Thoracic aorta (tissue), 2 donors: ENCODE results near the gene CHAC1. TPM values are rescaled to one million over a fixed set of nuclear protein-coding genes. Genes with fewer than 3 reads are reported as not detected.

Experiments used
- ATAC-seq: fragments of 150-250 bp; one replicate; pipeline ENCODE4 v1.8.0; 2017; ENCODE audit warnings: low read depth; ENCODE audit not compliant: insufficient number of reproducible peaks, low FRiP score
- DNase-seq: peaks from one replicate; pipeline ENCODE4 v3.0.0-alpha.2; 2020; ENCODE audit warnings: low spot score
- H3K27ac ChIP-seq, 2 donors: fragments of 200-600 bp; sonication (generic); 1 replicate in 1 of 2; 2 replicates in 1 of 2; pipeline ENCODE4 v1.5.1; 2016; ENCODE audit warnings: mild to moderate bottlenecking in 2 of 2, moderate library complexity in 2 of 2
- H3K27me3 ChIP-seq: fragments of 200-600 bp; sonication (generic); replicated peaks from 2 replicates; pipeline ENCODE4 v1.6.0; 2016; ENCODE audit warnings: mild to moderate bottlenecking; ENCODE audit not compliant: insufficient read depth
- H3K36me3 ChIP-seq: fragments of 200-600 bp; sonication (generic); one replicate; pipeline ENCODE4 v1.5.1; 2016
- H3K4me1 ChIP-seq, 2 donors: fragments of 200-600 bp; sonication (generic); 1 replicate in 1 of 2; 2 replicates in 1 of 2; pipeline versions ENCODE4 v1.5.1 to v1.6.0; 2016; ENCODE audit warnings: low read depth in 2 of 2, mild to moderate bottlenecking in 1 of 2; ENCODE audit not compliant: control insufficient read depth in 1 of 2
- H3K4me3 ChIP-seq: fragments of 200-600 bp; sonication (generic); 2 replicates; pipeline ENCODE4 v1.5.1; 2016; ENCODE audit warnings: mild to moderate bottlenecking
- H3K9me3 ChIP-seq: fragments of 200-600 bp; sonication (generic); 2 replicates; pipeline ENCODE4 v1.5.1; 2016
- total RNA-seq, 2 donors: library from RNA; depleted of rRNA; stranded (reverse); fragments of >200 nt; gene quantifications; one replicate each; pipeline versions ENCODE4 v1.1.0 to v1.2.3, GENCODE V29; 2016
- TF ChIP-seq, protein P1 (sequence below): fragments of 200-600 bp; sonication (generic); IDR thresholded peaks from one replicate; pipeline ENCODE4 v1.5.1; 2019; ENCODE audit warnings: antibody characterized with exemption

CHAC1 gene
- total RNA-seq, 2 donors from 2014 or later = 3.9 to 7.3 TPM

DNA sequence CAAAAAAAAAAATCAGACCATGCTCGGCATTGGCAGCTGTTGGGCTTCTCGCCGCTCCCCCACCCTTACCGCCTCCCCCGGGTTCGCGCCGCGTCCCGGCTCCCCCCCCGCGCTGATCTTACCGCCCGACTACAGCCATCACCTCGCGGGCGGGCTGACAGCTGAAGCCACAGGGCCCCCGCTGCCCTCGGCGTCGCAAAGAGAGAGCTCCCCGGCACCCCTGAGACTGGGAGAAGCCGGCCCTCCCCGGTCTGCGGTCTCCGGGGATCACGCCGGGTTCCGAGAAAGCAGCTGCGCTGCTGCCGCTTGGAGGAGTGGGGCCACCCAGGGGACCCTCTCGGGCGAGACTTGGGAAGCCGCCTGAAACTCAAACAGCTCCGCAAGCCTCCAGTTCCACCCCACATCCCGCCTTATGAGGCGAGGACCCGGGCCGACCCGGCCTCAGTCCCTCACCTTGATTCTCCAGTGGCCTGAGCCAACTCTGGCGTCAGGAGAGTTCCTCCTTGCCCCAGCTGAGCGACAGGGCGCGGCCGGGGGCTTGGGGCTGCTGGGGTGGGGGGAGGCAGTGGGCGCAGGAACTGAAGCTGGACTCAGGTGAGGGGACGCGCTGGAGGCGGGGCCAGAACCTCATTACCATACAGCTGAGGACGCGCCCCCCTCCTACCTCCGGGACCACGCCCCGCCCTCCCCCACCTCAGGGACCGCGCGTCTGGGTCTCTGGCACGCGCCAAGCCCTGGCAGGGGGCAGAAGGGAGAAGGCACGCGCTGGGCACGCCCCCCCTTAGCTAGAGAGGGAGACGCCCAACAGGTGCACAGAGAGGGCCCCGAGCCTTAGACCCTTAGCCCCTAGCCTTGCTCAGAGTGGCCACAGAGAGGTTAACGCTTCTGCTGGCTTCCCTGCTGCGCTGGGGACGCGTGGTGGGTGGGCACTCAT is 25.1 kb upstream of the CHAC1 start:
- peaks cover 13% of the 10 kb centered on the region for H3K27me3 ChIP-seq
- no peak overlapping the region for H3K27ac ChIP-seq
- peak overlapping the region; percentile 72 for H3K4me3 ChIP-seq
- peaks cover 42 to 59% of the 10 kb centered on the region in 2 donors for H3K4me1 ChIP-seq
- no peaks in the 10 kb centered on the region for H3K36me3 ChIP-seq
- TF ChIP-seq, protein P1, sequence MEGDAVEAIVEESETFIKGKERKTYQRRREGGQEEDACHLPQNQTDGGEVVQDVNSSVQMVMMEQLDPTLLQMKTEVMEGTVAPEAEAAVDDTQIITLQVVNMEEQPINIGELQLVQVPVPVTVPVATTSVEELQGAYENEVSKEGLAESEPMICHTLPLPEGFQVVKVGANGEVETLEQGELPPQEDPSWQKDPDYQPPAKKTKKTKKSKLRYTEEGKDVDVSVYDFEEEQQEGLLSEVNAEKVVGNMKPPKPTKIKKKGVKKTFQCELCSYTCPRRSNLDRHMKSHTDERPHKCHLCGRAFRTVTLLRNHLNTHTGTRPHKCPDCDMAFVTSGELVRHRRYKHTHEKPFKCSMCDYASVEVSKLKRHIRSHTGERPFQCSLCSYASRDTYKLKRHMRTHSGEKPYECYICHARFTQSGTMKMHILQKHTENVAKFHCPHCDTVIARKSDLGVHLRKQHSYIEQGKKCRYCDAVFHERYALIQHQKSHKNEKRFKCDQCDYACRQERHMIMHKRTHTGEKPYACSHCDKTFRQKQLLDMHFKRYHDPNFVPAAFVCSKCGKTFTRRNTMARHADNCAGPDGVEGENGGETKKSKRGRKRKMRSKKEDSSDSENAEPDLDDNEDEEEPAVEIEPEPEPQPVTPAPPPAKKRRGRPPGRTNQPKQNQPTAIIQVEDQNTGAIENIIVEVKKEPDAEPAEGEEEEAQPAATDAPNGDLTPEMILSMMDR = no peak
- ATAC-seq = no peak
- H3K9me3 ChIP-seq = no peaks in the 10 kb centered on the region
- DNase-seq = no peak

- Histone ChIP-seq H3K4me1 (peaks cover 42 to 59% of the 10 kb centered on the region in 2 donors), H3K9me3 (no peaks in the 10 kb centered on the region), H3K4me3 (peak within 1 kb of the TSS; percentile 72), H3K27me3 (peaks cover 13% of the 10 kb centered on the region), H3K27ac (no peak within 1 kb of the TSS), H3K36me3 (no peaks in the 10 kb centered on the region)
- ATAC-seq (no peak), DNase-seq (no peak)
- TF ChIP-seq, protein P1 = peak; percentile 8
Observed at GRCh38 chr15:40928821-40929659, 24.2 kb upstream of the CHAC1 start, which contains the start of gene DLL4. TSS of gene DLL4 (plus strand) at chr15:40929340. CDS start at chr15:40929669, 329 bp downstream.

GRCh38 chr15:40929660-40930429 is 23.4 kb upstream of the CHAC1 start:
- Histone ChIP-seq H3K36me3 (no peaks in the 10 kb centered on the region), H3K9me3 (no peaks in the 10 kb centered on the region), H3K27ac (no peak overlapping the region), H3K4me1 (peaks cover 42 to 59% of the 10 kb centered on the region in 2 donors), H3K27me3 (peaks cover 13% of the 10 kb centered on the region), H3K4me3 (peak overlapping the region; percentile 72)
- ATAC-seq (no peak), DNase-seq (no peak)
- TF ChIP-seq, protein P1 = no peak

GRCh38 chr15:40930430-40931299 is 22.6 kb upstream of the CHAC1 start:
- ATAC-seq = no peak
- TF ChIP-seq, protein P1 = no peak
- H3K27ac ChIP-seq = no peak overlapping the region
- no peaks in the 10 kb centered on the region for H3K36me3 ChIP-seq
- peaks cover 42 to 58% of the 10 kb centered on the region in 2 donors for H3K4me1 ChIP-seq
- H3K9me3 ChIP-seq = no peaks in the 10 kb centered on the region
- peak overlapping the region; percentile 72 for H3K4me3 ChIP-seq
- peaks cover 13% of the 10 kb centered on the region for H3K27me3 ChIP-seq
- DNase-seq = no peak
